Ovary (tissue), 9 donors: ENCODE results near the gene MARK3. TPM values are rescaled to one million over a fixed set of nuclear protein-coding genes. Genes with fewer than 3 reads are reported as not detected.

ENCODE experiments used
- DNase-seq, 5 donors: peaks; one replicate each; pipeline ENCODE4 v3.0.0-alpha.2; 2019 to 2020
- H3K27ac ChIP-seq, 2 donors: fragments of 200-600 bp; one replicate each; pipeline versions ENCODE4 v1.5.1 to v1.8.0; 2019 to 2022
- H3K27me3 ChIP-seq: fragments of 200-600 bp; one replicate; pipeline ENCODE4 v1.8.0; 2022
- H3K36me3 ChIP-seq: fragments of 200-600 bp; sonication (generic); one replicate; pipeline ENCODE4 v1.5.1; 2019
- H3K4me1 ChIP-seq: one replicate; pipeline ENCODE4 v1.8.1; 2013; ENCODE audit warnings: mild to moderate bottlenecking, moderate library complexity; ENCODE audit not compliant: insufficient read depth
- H3K4me3 ChIP-seq: fragments of 200-600 bp; sonication (generic); one replicate; pipeline ENCODE4 v1.5.1; 2017
- H3K9me3 ChIP-seq, 2 donors: fragments of 200-600 bp in 1 of 2; sonication (generic) in 1 of 2; one replicate each; pipeline versions ENCODE4 v1.5.1 to v1.8.1; 2013 to 2019; ENCODE audit warnings: mild to moderate bottlenecking in 1 of 2, moderate library complexity in 1 of 2
- EP300 ChIP-seq: sonication (generic); formaldehyde crosslinking; IDR thresholded peaks from one replicate; pipeline ENCODE4 v1.6.1; 2017; ENCODE audit warnings: antibody characterized with exemption
- POLR2A ChIP-seq: fragments of 450-650 bp; IDR thresholded peaks from one replicate; pipeline ENCODE4 v1.6.1; 2017; ENCODE audit warnings: antibody characterized with exemption, mild to moderate bottlenecking, moderate library complexity
- WGBS, 3 donors: extraction: QIAGEN DNeasy Blood & Tissue Kit in 1 of 3; methylation state at CpG; one replicate each; pipeline versions ENCODE4 v1.1.5 to v1.1.7; 2013 to 2017; 5-methylcytosine and 5-hydroxymethylcytosine counted together
- intact Hi-C, 4 donors: fragments of 100-400 bp; cut with DNase I; formaldehyde crosslinking; loops; one replicate each; pipeline versions ENCODE4 v1.11.0 to v1.15.1; 2022 to 2023
- polyA plus RNA-seq, 2 donors: library from polyadenylated mRNA; stranded (reverse); fragments of 200-250 nt in 1 of 2; fragments of 350-450 nt in 1 of 2; fragmentation: Illumina TruSeq in 1 of 2; extraction: RNeasy Lipid Tissue Mini Kit (QIAGEN cat#74804) in 1 of 2; gene quantifications; one replicate each; pipeline ENCODE4 v1.2.3, GENCODE V29; 2013 to 2014
- total RNA-seq, 7 donors: library from RNA; depleted of rRNA in 2 of 7; stranded (reverse); fragments of >200 nt in 2 of 7; fragmentation: NEBNext Ultra II Directional in 3 of 7; extraction: Animal tissue kit (Norgen Biotek cat#: 25700) in 3 of 7; gene quantifications; one replicate each; pipeline versions ENCODE4 v1.1.0 to v1.2.4, GENCODE V29; 2016 to 2023
- TF ChIP-seq, protein P1 (sequence below), 3 donors: fragments of 450-650 bp in 2 of 3; fragments of 200-600 bp in 1 of 3; IDR thresholded peaks; one replicate each; pipeline versions ENCODE4 v1.5.1 to v1.8.0; 2016 to 2022; ENCODE audit warnings: antibody characterized with exemption in 3 of 3, mild to moderate bottlenecking in 1 of 3
- donor health status: DM: no; HTN: no; CAD: no; lungs with moderate emphysema.
- donor health status: DM: no; HTN: no; CAD: no.
- donor health status: Bipolar disorder and iron deficiency.
- donor health status: DM: yes; HTN: yes; CAD: no.
- donor health status: DM: no; HTN: no; CAD: no.
- donor health status: DM: yes; HTN: yes; CAD: no.

Gene MARK3
- total and polyA plus RNA-seq, 9 donors = 46.4 to 110 (median 71.1) TPM

DNA sequence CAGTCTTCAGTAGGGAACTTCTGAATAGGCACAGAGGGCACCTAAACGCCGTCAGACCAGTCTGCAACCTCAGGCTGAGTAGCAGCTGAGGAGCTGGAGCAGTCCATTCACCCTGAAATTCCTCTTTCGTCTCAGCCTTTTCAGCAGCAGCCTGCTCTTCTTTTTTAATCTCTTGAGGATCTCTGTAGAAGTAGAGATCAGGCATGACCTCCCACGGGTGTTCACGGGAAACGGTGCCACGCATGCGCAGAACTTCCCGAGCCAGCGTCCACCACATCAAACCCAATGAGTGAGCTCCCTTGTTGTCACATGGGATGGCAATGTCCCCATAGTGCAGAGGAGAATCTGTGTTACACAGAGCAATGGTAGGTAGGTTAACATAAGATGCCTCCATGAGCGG is 11.1 kb upstream of the MARK3 start:
- Histone ChIP-seq H3K36me3 (no peaks in the 10 kb centered on the region), H3K9me3 (no peaks in the 10 kb centered on the region), H3K4me1 (no peaks in the 10 kb centered on the region), H3K4me3 (no peak overlapping the region), H3K27me3 (no peaks in the 10 kb centered on the region), H3K27ac (no peak overlapping the region)
- intact Hi-C loops = no loop called here
- 81 to 87% (median 84%) methylated on average over 11 of the region's 11 CpGs for WGBS, 3 donors
- no peak for TF ChIP-seq POLR2A
- no peak for DNase-seq

DNA sequence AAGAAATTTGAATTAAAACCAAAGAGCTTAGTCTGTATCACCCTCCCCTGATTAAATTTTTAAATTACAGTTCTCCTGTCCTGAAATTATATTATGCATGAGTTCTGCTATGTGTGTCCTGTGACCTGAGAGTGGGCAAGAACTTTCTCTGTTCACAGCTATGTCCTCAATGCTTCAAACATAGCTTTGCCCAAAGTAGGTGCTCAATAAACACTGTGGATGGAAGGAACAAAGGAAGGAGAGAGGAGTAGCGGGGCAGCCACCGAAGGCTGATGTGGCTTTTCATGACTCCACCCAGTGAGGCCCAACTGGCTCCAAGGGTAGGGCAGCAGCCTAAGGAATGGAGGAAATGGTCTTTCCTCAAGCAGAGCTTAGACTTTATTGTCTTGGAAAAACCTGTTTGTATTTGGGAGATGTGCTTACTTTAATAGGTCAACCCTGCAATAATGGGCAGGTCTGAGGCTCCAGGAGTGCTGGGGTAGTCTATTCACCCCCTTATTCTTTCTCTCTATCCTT is 7.6 kb upstream of the MARK3 start:
- Histone ChIP-seq H3K4me3 (no peak overlapping the region), H3K9me3 (no peaks in the 10 kb centered on the region), H3K27me3 (no peaks in the 10 kb centered on the region), H3K36me3 (no peaks in the 10 kb centered on the region), H3K27ac (no peak overlapping the region), H3K4me1 (no peaks in the 10 kb centered on the region)
- TF ChIP-seq EP300 (no peak), POLR2A (no peak)
- TF ChIP-seq, protein P1, sequence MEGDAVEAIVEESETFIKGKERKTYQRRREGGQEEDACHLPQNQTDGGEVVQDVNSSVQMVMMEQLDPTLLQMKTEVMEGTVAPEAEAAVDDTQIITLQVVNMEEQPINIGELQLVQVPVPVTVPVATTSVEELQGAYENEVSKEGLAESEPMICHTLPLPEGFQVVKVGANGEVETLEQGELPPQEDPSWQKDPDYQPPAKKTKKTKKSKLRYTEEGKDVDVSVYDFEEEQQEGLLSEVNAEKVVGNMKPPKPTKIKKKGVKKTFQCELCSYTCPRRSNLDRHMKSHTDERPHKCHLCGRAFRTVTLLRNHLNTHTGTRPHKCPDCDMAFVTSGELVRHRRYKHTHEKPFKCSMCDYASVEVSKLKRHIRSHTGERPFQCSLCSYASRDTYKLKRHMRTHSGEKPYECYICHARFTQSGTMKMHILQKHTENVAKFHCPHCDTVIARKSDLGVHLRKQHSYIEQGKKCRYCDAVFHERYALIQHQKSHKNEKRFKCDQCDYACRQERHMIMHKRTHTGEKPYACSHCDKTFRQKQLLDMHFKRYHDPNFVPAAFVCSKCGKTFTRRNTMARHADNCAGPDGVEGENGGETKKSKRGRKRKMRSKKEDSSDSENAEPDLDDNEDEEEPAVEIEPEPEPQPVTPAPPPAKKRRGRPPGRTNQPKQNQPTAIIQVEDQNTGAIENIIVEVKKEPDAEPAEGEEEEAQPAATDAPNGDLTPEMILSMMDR (IDR thresholded peaks at IDR 0.05) = no peak
- DNase-seq = no peak
- 84 to 94% (median 92%) methylated on average over 2 of the region's 2 CpGs for WGBS, 3 donors
- intact Hi-C loops = no loop called here

DNA sequence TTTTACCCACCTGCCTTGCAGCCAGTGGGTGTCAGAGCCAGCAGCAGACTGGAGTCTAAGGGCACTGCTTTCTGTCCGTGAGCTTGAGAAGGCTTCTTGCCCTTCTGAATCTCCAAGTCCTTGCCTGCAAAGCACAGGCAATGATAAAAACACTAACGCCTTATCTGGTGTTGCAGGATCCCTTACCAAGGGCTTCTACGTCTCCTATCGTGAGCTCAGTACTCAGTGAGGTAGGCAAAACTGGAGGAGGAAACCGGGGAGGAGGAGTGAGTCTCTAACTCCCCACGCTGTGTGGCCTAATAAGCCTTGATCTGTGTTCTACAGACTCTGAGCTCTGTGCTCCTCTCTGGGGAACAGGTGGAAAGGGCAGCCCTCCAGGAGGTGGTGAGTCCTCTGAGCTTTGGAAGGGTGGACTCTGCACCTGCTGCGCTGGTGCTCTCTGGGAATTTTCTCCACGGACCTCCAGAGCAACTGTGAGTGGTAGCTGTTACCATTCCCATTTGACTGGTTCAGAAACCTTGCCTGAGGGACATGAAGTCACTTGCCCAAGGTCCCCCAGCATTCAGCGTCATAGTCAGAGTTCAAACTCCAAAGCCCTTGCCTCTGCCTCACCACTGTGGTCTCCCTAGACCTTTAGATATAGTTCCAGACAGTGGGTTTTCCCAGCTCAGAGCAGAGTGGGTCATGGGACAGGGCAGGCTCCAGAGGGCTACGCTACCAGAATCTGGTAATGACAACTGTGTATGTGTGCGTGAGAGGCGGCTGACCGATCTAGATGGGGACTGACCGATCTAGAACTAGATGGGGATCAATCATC is 7.0 kb upstream of the MARK3 start:
- H3K9me3 ChIP-seq = no peaks in the 10 kb centered on the region
- no peak overlapping the region for H3K27ac ChIP-seq
- no peak overlapping the region for H3K4me3 ChIP-seq
- no peaks in the 10 kb centered on the region for H3K36me3 ChIP-seq
- TF ChIP-seq POLR2A (no peak), EP300 (no peak)
- TF ChIP-seq, protein P1 (IDR thresholded peaks at IDR 0.05) = no peak
- no peak for DNase-seq
- intact Hi-C loops = no loop called here
- WGBS, 3 donors = 55 to 59% (median 55%) methylated on average over 14 of the region's 14 CpGs
- no peaks in the 10 kb centered on the region for H3K4me1 ChIP-seq
- no peaks in the 10 kb centered on the region for H3K27me3 ChIP-seq

DNA sequence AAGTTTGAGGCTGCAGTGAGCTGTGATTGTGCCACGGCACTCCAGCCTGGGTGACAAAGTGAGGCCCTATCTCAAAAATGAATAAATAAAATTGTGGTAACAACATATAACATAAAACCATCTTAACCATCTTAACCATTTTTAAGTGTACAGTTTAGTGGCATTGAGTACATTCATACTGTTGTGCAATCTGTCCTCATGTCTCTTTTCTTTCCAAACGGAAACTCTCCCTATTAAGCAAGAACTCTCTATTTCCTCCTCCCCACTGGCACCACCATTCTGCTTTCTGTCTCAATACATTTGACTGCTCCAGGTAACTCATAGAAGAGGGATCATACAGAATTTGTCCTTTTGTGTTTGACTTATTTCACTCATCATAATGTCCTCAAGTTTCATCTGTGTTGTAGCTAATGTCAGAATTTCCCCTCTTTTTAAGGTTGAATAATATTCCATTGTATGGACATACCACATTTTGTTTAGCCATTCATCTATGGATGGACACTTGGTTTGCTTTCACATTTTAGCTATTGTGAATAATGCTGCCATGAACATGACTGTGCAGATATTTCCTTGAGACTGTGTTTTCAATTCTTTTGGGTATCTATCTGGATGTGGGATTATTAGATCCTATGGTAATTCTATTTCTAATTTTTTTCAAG is 4.4 kb upstream of the MARK3 start:
- intact Hi-C loops = loop anchor here in 1 of 4 donors (10.0 kb wide), 1 partner anchor 46 kb away; the partner anchor contains the start of gene EIF5
- Histone ChIP-seq H3K4me1 (no peaks in the 10 kb centered on the region), H3K27ac (no peak overlapping the region), H3K36me3 (no peaks in the 10 kb centered on the region), H3K27me3 (no peaks in the 10 kb centered on the region), H3K4me3 (no peak overlapping the region), H3K9me3 (no peaks in the 10 kb centered on the region)
- TF ChIP-seq POLR2A = no peak
- TF ChIP-seq, protein P1 (IDR thresholded peaks at IDR 0.05) = no peak
- 13 to 24% (median 14%) methylated on average over 2 of the region's 2 CpGs for WGBS, 3 donors
- DNase-seq = no peak
